GM21717 (cell line): ENCODE data around the gene APH1B.

Source experiments
- ATAC-seq: cut with Tn5 transposase; IDR thresholded peaks from one replicate; pipeline ENCODE4 v1.9.1; 2021; ENCODE audit warnings: mild to moderate bottlenecking, moderate library complexity; ENCODE audit not compliant: unreplicated experiment

Gene APH1B

GRCh38 chr15:63350178-63350621 is 72.8 kb downstream of the APH1B start:
- no peak for ATAC-seq

DNA sequence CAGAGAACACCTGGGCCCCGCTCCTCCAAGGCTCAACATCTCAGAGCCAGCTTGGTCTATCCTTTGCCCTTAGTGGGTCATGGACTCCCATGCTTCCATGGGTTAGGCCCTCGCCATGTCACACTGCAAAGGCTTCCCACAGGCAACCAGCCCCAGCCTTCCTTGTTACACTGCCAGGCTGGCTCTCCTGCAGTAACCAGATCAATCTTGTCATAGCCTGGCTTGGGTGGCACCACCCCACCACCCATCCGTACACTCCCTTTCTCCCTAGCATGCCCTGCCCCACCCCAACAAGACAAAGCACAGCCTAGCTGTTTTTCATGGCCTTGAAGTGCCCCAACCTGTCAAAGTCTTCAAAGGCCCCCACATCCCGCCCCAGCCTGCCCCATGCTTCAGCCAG is 73.8 kb downstream of the APH1B start:
- ATAC-seq: no peak

DNA sequence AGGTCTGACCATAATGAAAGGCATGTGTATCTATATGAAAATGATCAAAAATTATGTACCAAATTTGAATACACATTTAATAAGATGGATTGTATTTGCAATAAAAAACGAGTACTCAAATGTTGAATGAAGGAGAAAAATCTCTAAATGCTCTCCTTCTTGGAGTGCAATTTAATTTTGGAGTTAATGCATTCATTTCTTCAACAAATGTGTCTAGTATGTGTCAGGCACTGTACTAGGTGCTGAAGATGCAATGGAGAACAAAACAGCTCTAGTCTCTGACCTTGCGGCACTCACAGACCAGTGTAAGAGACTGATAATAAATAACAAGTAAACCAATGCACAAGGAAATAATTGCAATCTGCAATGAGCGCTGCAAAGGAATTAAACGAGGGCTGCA is 75.4 kb downstream of the APH1B start:
- no peak for ATAC-seq

DNA sequence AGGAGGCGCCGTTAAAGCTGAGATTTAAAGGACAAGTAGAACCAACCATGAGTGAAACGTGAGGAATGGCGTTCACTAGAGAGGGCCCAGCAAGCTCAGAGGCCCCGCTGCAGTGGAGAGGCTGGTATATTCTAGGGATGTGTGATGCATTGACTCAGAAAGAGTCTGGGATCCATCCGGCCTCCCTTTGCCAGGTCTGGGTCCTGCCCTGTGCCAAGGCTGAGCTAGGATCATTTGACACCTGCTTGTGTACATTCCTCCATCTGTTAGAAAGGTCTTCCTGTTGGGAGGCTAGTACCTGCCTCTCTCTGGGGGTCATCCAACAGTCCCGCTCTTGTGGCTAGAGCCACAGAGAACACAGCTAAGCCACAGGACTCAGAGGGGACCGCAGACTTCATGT is 75.9 kb downstream of the APH1B start:
- ATAC-seq: no peak

GRCh38 chr15:63353887-63354286 is 76.5 kb downstream of the APH1B start:
- no peak for ATAC-seq

- ATAC-seq: no peak
Observed at GRCh38 chr15:63354821-63355650, 77.6 kb downstream of the APH1B start.

DNA sequence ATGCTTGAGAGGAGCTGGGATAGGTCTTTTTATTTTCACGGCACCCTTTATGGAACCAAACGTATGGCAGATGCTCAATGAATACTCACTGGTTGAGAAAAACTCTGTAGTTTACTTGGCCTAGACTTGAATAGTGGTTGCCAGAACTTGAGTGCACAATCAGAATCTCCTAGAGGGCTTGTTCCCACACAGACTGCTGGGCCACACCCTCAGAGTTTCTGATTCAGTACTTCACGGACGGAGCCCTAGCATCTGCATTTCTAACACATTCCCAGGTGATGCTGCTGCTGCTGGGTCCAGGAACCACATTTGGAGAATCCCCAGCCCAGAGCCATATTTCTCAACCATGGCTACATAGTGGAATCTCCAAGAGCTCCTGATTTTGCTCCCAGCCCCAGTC is 79.7 kb downstream of the APH1B start:
- ATAC-seq: no peak

GRCh38 chr15:63357731-63358130 is 80.3 kb downstream of the APH1B start:
- no peak for ATAC-seq

DNA sequence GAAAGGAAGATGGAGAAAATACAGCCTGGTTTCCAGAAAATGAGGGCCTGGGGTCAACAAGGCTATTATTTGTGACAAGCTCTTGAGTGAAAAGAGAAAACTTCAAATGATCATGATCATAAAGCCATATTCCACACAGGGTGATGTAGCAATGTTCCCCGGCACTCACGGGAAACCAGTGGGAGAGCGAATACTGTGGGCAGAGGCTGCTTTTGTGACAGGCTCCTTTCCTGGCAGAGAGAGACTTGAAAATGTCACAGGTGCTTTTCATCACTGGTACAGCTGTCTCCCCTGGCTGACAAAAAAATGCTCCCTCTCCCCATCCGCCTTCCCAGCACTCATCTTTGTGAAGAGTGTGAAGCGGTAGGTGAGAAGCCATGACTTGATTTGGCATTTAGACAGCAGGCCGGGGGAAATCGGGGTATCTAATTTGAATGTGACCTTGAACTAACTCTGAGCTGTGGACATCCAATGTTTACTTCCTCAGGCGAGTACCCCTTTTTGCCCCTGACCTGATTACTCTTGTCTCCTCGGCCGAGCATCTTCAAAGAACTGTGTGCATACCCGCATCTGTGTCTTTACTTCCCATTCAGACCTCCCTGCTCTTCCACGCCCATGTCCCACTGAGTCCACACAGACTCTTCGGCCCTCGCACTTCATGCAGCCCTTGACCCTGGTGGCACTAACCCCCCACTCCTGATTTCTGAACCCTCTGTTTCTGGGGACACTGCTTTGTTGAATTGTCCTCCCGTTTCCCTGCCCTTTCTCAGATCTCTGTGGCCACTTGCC is 81.0 kb downstream of the APH1B start:
- ATAC-seq: no peak
